ENCODE results near the gene HOXA4.

Gene HOXA4

GRCh38 chr7:27137640-27138315 lies 7.2 kb upstream of the HOXA4 start:
- Histone ChIP-seq H3K4me3 (ENCODE audit: low read length) (no peak overlapping the region), H3K36me3 (ENCODE audit: control insufficient read depth, low read length) (no peaks in the 10 kb centered on the region), H3F3A (ENCODE audit: control insufficient read depth, insufficient read depth) (no peaks in the 10 kb centered on the region), H3K9me3 (ENCODE audit: control insufficient read depth, insufficient read depth, low read length) (no peaks in the 10 kb centered on the region), H3K4me1 (ENCODE audit: control insufficient read depth, low read length) (no peaks in the 10 kb centered on the region), H3K27ac (ENCODE audit: low read depth, low read length) (no peak overlapping the region), H3K27me3 (ENCODE audit: control insufficient read depth, low read length) (peaks cover 59% of the 10 kb centered on the region), H3K9me2 (replicated peaks; ENCODE audit: control insufficient read depth, low read length) (no peaks in the 10 kb centered on the region), H3K4me2 (ENCODE audit: low read length) (no peak overlapping the region), H4K20me1 (ENCODE audit: control insufficient read depth, insufficient read depth, low read depth, low read length) (no peaks in the 10 kb centered on the region), H3K79me2 (ENCODE audit: control insufficient read depth, low read length) (no peaks in the 10 kb centered on the region)
- TF ChIP-seq EZH2phosphoT487 (IDR thresholded peaks at IDR 0.05; ENCODE audit: borderline replicate concordance, low read length) (no peak), CTCF (IDR thresholded peaks at IDR 0.05; ENCODE audit: low read depth, low read length, poor library complexity, severe bottlenecking) (no peak)

- H3K4me2 ChIP-seq (ENCODE audit: low read length), result no peak overlapping the region
- H3K4me1 ChIP-seq (ENCODE audit: control insufficient read depth, low read length), result no peaks in the 10 kb centered on the region
- no peak overlapping the region for H3K4me3 ChIP-seq (ENCODE audit: low read length)
- H3F3A ChIP-seq (ENCODE audit: control insufficient read depth, insufficient read depth), result no peaks in the 10 kb centered on the region
- H3K27me3 ChIP-seq (ENCODE audit: control insufficient read depth, low read length), result peaks cover 56% of the 10 kb centered on the region
- H3K79me2 ChIP-seq (ENCODE audit: control insufficient read depth, low read length), result no peaks in the 10 kb centered on the region
- no peak for TF ChIP-seq EZH2phosphoT487 (IDR thresholded peaks at IDR 0.05; ENCODE audit: borderline replicate concordance, low read length)
- TF ChIP-seq CTCF (IDR thresholded peaks at IDR 0.05; ENCODE audit: low read depth, low read length, poor library complexity, severe bottlenecking), result no peak
- H4K20me1 ChIP-seq (ENCODE audit: control insufficient read depth, insufficient read depth, low read depth, low read length), result no peaks in the 10 kb centered on the region
- H3K27ac ChIP-seq (ENCODE audit: low read depth, low read length), result no peak overlapping the region
- no peaks in the 10 kb centered on the region for H3K36me3 ChIP-seq (ENCODE audit: control insufficient read depth, low read length)
- H3K9me2 ChIP-seq (replicated peaks; ENCODE audit: control insufficient read depth, low read length), result no peaks in the 10 kb centered on the region
- no peaks in the 10 kb centered on the region for H3K9me3 ChIP-seq (ENCODE audit: control insufficient read depth, insufficient read depth, low read length)
Measured at GRCh38 chr7:27134392-27134791, 3.8 kb upstream of the HOXA4 start.

- TF ChIP-seq CTCF (IDR thresholded peaks at IDR 0.05; ENCODE audit: low read depth, low read length, poor library complexity, severe bottlenecking) (no peak), EZH2phosphoT487 (IDR thresholded peaks at IDR 0.05; ENCODE audit: borderline replicate concordance, low read length) (no peak)
- Histone ChIP-seq H4K20me1 (ENCODE audit: control insufficient read depth, insufficient read depth, low read depth, low read length) (no peaks in the 10 kb centered on the region), H3K4me3 (ENCODE audit: low read length) (no peak overlapping the region), H3K36me3 (ENCODE audit: control insufficient read depth, low read length) (no peaks in the 10 kb centered on the region), H3K27me3 (ENCODE audit: control insufficient read depth, low read length) (peaks cover 56% of the 10 kb centered on the region), H3K27ac (ENCODE audit: low read depth, low read length) (no peak overlapping the region), H3K4me1 (ENCODE audit: control insufficient read depth, low read length) (no peaks in the 10 kb centered on the region), H3K9me2 (replicated peaks; ENCODE audit: control insufficient read depth, low read length) (no peaks in the 10 kb centered on the region), H3K79me2 (ENCODE audit: control insufficient read depth, low read length) (no peaks in the 10 kb centered on the region), H3K4me2 (ENCODE audit: low read length) (no peak overlapping the region), H3F3A (ENCODE audit: control insufficient read depth, insufficient read depth) (no peaks in the 10 kb centered on the region), H3K9me3 (ENCODE audit: control insufficient read depth, insufficient read depth, low read length) (no peaks in the 10 kb centered on the region)
Measured at GRCh38 chr7:27133409-27134231, 3.1 kb upstream of the HOXA4 start.

Data from DOHH2 (cell line).